GM23338 (cell line): ENCODE data around the gene NPVF. TPM values are rescaled to one million over a fixed set of nuclear protein-coding genes. Genes with fewer than 3 reads are reported as not detected.
A peak's percentile ranks its signal among the peaks of the same experiment; 100 is the strongest.

Experiments
- ATAC-seq: fragments of 200-7000 bp; cut with Tn5 transposase; 3 replicates; pipeline ENCODE4 v1.9.1; 2020
- DNase-seq: peaks from one replicate; pipeline ENCODE4 v3.0.0-alpha.2; 2015; ENCODE audit warnings: low spot score
- H2AFZ ChIP-seq: fragments of 200-600 bp; sonication (generic); 2 replicates; pipeline ENCODE4 v1.8.0; 2016; ENCODE audit warnings: antibody characterized with exemption, mild to moderate bottlenecking, moderate library complexity
- H3F3A ChIP-seq: fragments of 200-600 bp; sonication (generic); replicated peaks from 2 replicates; pipeline ENCODE4 v1.8.0; 2017; ENCODE audit warnings: antibody characterized with exemption, mixed run types, low read depth
- H3K27ac ChIP-seq: fragments of 200-600 bp; sonication (generic); 2 replicates; pipeline ENCODE4 v1.6.1; 2016; ENCODE audit warnings: low read depth
- H3K27me3 ChIP-seq: fragments of 200-600 bp; sonication (generic); 2 replicates; pipeline ENCODE4 v1.8.0; 2016; ENCODE audit warnings: mild to moderate bottlenecking, mixed run types, moderate library complexity; ENCODE audit not compliant: insufficient read depth
- H3K36me3 ChIP-seq: fragments of 200-600 bp; sonication (generic); 2 replicates; pipeline ENCODE4 v1.8.0; 2016; ENCODE audit warnings: mild to moderate bottlenecking; ENCODE audit not compliant: insufficient read depth
- H3K4me1 ChIP-seq: fragments of 200-600 bp; sonication (generic); 2 replicates; pipeline ENCODE4 v1.8.0; 2016; ENCODE audit warnings: mild to moderate bottlenecking, moderate library complexity; ENCODE audit not compliant: insufficient read depth
- H3K4me2 ChIP-seq: fragments of 200-600 bp; sonication (generic); 2 replicates; pipeline ENCODE4 v1.7.1; 2017; ENCODE audit warnings: mixed run types
- H3K4me3 ChIP-seq: fragments of 200-600 bp; sonication (generic); 2 replicates; pipeline ENCODE4 v1.6.1; 2016; ENCODE audit warnings: mixed run types
- H3K79me2 ChIP-seq: fragments of 200-600 bp; sonication (generic); replicated peaks from 2 replicates; pipeline ENCODE4 v1.8.0; 2017; ENCODE audit warnings: mild to moderate bottlenecking; ENCODE audit not compliant: insufficient read depth
- H3K9me2 ChIP-seq: fragments of 200-600 bp; sonication (generic); 2 replicates; pipeline ENCODE4 v1.8.0; 2017; ENCODE audit not compliant: insufficient read depth
- H4K20me1 ChIP-seq: fragments of 200-600 bp; sonication (generic); replicated peaks from 2 replicates; pipeline ENCODE4 v1.8.0; 2017; ENCODE audit warnings: mild to moderate bottlenecking; ENCODE audit not compliant: insufficient read depth
- H3K27ac Mint-ChIP-seq: 2 replicates; pipeline ENCODE4 v1.8.0; 2020; ENCODE audit warnings: inconsistent platforms, mild to moderate bottlenecking, moderate library complexity, mixed read lengths
- H3K27me3 Mint-ChIP-seq: 3 replicates; pipeline ENCODE4 v1.8.0; 2022; ENCODE audit warnings: low read depth, mild to moderate bottlenecking, moderate library complexity, mixed read lengths, inconsistent platforms; ENCODE audit not compliant: insufficient read depth, poor library complexity
- H3K36me3 Mint-ChIP-seq: 3 replicates; pipeline ENCODE4 v1.8.0; 2021; ENCODE audit warnings: low read depth, mild to moderate bottlenecking, inconsistent platforms, moderate library complexity, mixed read lengths
- H3K4me1 Mint-ChIP-seq: 3 replicates; pipeline ENCODE4 v1.8.0; 2020; ENCODE audit warnings: mild to moderate bottlenecking, inconsistent platforms, mixed read lengths
- H3K4me3 Mint-ChIP-seq: 3 replicates; pipeline ENCODE4 v1.8.0; 2021; ENCODE audit warnings: moderate library complexity, mild to moderate bottlenecking, inconsistent platforms, mixed read lengths
- H3K9me3 Mint-ChIP-seq: 3 replicates; pipeline ENCODE4 v1.8.0; 2020; ENCODE audit warnings: moderate library complexity, mild to moderate bottlenecking, inconsistent platforms, mixed read lengths
- CREB1 ChIP-seq: fragments of 250-450 bp; sonication (Bioruptor Pico); IDR thresholded peaks from 2 replicates; pipeline ENCODE4 v1.5.0; 2020; ENCODE audit warnings: low read depth, mild to moderate bottlenecking, moderate library complexity
- EZH2 ChIP-seq: fragments of 200-600 bp; sonication (generic); IDR thresholded peaks from one replicate; pipeline ENCODE4 v1.8.0; 2017; ENCODE audit warnings: antibody characterized with exemption, mild to moderate bottlenecking, low read depth; ENCODE audit not compliant: unreplicated experiment
- EZH2phosphoT487 ChIP-seq: fragments of 200-600 bp; sonication (generic); IDR thresholded peaks from one replicate; pipeline ENCODE4 v1.8.1; 2018; ENCODE audit warnings: antibody characterized with exemption; ENCODE audit not compliant: unreplicated experiment
- JUNB ChIP-seq: IDR thresholded peaks from one replicate; pipeline ENCODE4 v1.6.1; 2016; ENCODE audit warnings: antibody characterized with exemption; ENCODE audit not compliant: unreplicated experiment
- NANOG ChIP-seq: IDR thresholded peaks from 2 replicates; pipeline ENCODE4 v1.6.1; 2016; ENCODE audit warnings: antibody characterized with exemption, borderline replicate concordance
- POLR2AphosphoS5 ChIP-seq: IDR thresholded peaks from 2 replicates; pipeline ENCODE4 v1.6.1; 2016; ENCODE audit warnings: antibody characterized with exemption, low read depth
- STAT1 ChIP-seq: IDR thresholded peaks from one replicate; pipeline ENCODE4 v1.6.1; 2016; ENCODE audit warnings: antibody characterized with exemption; ENCODE audit not compliant: unreplicated experiment
- ZNF114 ChIP-seq: fragments of 250-450 bp; sonication (Bioruptor Pico); IDR thresholded peaks from 2 replicates; pipeline ENCODE4 v1.5.0; 2020; ENCODE audit warnings: mild to moderate bottlenecking, moderate library complexity
- ZNF331 ChIP-seq: fragments of 250-450 bp; sonication (Bioruptor Pico); IDR thresholded peaks from 2 replicates; pipeline ENCODE4 v1.5.0; 2020; ENCODE audit warnings: low read depth, mild to moderate bottlenecking, moderate library complexity
- polyA plus RNA-seq: library from polyadenylated mRNA; unstranded; fragments of >200 nt; fragmentation: Nextera tagmentation; extraction: Ambion mirVana; gene quantifications from 2 replicates; pipeline ENCODE4 v1.2.1, GENCODE V29; 2016
- total RNA-seq: library from RNA; depleted of rRNA; stranded (reverse); fragments of >200 nt; shearing (Covaris generic); gene quantifications from 2 replicates; pipeline ENCODE4 v1.2.3, GENCODE V29; 2014
- TF ChIP-seq, protein P1 (sequence below): IDR thresholded peaks from 2 replicates; pipeline ENCODE4 v1.6.1; 2016; ENCODE audit warnings: antibody characterized with exemption
- TF ChIP-seq, protein P2 (sequence below): fragments of 250-450 bp; sonication (Bioruptor Pico); IDR thresholded peaks from 2 replicates; pipeline ENCODE4 v1.5.0; 2020; ENCODE audit warnings: mild to moderate bottlenecking, moderate library complexity
- TF ChIP-seq, protein P3 (sequence below): IDR thresholded peaks from one replicate; pipeline ENCODE4 v1.6.1; 2018; ENCODE audit warnings: antibody characterized with exemption; ENCODE audit not compliant: unreplicated experiment
- TF ChIP-seq, protein P4 (sequence below), 2 experiments: fragments of 200-600 bp in 1 of 2; sonication (generic) in 1 of 2; conservative IDR thresholded peaks; 2 replicates each; pipeline versions ENCODE4 v1.5.1 to v1.6.1; 2016 to 2017; ENCODE audit warnings: antibody characterized with exemption in 2 of 2, low read depth in 2 of 2, mild to moderate bottlenecking in 2 of 2, moderate library complexity in 1 of 2

The NPVF gene
- total and polyA plus RNA-seq, 2 experiments from 2014 or later, result not detected

DNA sequence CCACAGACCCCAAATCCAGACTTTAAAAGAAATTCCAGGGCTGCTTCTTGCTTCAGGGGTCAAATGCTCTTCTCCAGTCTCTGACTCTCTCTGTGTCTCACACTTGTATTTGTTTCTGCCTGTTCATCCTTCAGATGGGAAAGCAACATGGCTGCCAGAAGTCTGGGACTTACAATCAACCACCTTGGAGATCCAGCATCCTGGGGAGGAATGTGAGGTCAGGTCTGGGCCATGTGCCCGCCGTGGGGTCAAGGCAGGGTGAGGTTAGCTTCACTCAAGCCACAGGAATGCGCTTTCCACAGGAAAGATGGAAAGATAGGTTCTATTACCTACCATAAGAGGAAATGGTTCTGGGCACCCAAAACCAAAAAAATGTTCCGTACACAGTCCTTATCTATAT lies 34.3 kb upstream of the NPVF start:
- no peaks in the 10 kb centered on the region for H3K79me2 ChIP-seq
- no peak overlapping the region for H3K4me2 ChIP-seq
- TF ChIP-seq CREB1 (CRISPR knock-in tag) (no peak), JUNB (no peak), EZH2 (no peak), ZNF331 (CRISPR knock-in tag) (no peak), POLR2AphosphoS5 (no peak), EZH2phosphoT487 (no peak), NANOG (no peak), STAT1 (no peak), ZNF114 (no peak)
- TF ChIP-seq, protein P1, sequence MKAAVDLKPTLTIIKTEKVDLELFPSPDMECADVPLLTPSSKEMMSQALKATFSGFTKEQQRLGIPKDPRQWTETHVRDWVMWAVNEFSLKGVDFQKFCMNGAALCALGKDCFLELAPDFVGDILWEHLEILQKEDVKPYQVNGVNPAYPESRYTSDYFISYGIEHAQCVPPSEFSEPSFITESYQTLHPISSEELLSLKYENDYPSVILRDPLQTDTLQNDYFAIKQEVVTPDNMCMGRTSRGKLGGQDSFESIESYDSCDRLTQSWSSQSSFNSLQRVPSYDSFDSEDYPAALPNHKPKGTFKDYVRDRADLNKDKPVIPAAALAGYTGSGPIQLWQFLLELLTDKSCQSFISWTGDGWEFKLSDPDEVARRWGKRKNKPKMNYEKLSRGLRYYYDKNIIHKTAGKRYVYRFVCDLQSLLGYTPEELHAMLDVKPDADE, result no peak
- TF ChIP-seq, protein P2, sequence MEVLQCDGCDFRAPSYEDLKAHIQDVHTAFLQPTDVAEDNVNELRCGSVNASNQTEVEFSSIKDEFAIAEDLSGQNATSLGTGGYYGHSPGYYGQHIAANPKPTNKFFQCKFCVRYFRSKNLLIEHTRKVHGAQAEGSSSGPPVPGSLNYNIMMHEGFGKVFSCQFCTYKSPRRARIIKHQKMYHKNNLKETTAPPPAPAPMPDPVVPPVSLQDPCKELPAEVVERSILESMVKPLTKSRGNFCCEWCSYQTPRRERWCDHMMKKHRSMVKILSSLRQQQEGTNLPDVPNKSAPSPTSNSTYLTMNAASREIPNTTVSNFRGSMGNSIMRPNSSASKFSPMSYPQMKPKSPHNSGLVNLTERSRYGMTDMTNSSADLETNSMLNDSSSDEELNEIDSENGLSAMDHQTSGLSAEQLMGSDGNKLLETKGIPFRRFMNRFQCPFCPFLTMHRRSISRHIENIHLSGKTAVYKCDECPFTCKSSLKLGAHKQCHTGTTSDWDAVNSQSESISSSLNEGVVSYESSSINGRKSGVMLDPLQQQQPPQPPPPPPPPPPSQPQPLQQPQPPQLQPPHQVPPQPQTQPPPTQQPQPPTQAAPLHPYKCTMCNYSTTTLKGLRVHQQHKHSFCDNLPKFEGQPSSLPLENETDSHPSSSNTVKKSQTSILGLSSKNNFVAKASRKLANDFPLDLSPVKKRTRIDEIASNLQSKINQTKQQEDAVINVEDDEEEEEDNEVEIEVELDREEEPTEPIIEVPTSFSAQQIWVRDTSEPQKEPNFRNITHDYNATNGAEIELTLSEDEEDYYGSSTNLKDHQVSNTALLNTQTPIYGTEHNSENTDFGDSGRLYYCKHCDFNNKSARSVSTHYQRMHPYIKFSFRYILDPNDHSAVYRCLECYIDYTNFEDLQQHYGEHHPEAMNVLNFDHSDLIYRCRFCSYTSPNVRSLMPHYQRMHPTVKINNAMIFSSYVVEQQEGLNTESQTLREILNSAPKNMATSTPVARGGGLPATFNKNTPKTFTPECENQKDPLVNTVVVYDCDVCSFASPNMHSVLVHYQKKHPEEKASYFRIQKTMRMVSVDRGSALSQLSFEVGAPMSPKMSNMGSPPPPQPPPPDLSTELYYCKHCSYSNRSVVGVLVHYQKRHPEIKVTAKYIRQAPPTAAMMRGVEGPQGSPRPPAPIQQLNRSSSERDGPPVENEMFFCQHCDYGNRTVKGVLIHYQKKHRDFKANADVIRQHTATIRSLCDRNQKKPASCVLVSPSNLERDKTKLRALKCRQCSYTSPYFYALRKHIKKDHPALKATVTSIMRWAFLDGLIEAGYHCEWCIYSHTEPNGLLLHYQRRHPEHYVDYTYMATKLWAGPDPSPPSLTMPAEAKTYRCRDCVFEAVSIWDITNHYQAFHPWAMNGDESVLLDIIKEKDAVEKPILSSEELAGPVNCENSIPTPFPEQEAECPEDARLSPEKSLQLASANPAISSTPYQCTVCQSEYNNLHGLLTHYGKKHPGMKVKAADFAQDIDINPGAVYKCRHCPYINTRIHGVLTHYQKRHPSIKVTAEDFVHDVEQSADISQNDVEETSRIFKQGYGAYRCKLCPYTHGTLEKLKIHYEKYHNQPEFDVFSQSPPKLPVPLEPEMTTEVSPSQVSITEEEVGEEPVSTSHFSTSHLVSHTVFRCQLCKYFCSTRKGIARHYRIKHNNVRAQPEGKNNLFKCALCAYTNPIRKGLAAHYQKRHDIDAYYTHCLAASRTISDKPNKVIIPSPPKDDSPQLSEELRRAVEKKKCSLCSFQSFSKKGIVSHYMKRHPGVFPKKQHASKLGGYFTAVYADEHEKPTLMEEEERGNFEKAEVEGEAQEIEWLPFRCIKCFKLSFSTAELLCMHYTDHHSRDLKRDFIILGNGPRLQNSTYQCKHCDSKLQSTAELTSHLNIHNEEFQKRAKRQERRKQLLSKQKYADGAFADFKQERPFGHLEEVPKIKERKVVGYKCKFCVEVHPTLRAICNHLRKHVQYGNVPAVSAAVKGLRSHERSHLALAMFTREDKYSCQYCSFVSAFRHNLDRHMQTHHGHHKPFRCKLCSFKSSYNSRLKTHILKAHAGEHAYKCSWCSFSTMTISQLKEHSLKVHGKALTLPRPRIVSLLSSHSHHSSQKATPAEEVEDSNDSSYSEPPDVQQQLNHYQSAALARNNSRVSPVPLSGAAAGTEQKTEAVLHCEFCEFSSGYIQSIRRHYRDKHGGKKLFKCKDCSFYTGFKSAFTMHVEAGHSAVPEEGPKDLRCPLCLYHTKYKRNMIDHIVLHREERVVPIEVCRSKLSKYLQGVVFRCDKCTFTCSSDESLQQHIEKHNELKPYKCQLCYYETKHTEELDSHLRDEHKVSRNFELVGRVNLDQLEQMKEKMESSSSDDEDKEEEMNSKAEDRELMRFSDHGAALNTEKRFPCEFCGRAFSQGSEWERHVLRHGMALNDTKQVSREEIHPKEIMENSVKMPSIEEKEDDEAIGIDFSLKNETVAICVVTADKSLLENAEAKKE (CRISPR knock-in tag), result no peak
- TF ChIP-seq, protein P3, sequence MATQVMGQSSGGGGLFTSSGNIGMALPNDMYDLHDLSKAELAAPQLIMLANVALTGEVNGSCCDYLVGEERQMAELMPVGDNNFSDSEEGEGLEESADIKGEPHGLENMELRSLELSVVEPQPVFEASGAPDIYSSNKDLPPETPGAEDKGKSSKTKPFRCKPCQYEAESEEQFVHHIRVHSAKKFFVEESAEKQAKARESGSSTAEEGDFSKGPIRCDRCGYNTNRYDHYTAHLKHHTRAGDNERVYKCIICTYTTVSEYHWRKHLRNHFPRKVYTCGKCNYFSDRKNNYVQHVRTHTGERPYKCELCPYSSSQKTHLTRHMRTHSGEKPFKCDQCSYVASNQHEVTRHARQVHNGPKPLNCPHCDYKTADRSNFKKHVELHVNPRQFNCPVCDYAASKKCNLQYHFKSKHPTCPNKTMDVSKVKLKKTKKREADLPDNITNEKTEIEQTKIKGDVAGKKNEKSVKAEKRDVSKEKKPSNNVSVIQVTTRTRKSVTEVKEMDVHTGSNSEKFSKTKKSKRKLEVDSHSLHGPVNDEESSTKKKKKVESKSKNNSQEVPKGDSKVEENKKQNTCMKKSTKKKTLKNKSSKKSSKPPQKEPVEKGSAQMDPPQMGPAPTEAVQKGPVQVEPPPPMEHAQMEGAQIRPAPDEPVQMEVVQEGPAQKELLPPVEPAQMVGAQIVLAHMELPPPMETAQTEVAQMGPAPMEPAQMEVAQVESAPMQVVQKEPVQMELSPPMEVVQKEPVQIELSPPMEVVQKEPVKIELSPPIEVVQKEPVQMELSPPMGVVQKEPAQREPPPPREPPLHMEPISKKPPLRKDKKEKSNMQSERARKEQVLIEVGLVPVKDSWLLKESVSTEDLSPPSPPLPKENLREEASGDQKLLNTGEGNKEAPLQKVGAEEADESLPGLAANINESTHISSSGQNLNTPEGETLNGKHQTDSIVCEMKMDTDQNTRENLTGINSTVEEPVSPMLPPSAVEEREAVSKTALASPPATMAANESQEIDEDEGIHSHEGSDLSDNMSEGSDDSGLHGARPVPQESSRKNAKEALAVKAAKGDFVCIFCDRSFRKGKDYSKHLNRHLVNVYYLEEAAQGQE, result no peak
- TF ChIP-seq, protein P4, sequence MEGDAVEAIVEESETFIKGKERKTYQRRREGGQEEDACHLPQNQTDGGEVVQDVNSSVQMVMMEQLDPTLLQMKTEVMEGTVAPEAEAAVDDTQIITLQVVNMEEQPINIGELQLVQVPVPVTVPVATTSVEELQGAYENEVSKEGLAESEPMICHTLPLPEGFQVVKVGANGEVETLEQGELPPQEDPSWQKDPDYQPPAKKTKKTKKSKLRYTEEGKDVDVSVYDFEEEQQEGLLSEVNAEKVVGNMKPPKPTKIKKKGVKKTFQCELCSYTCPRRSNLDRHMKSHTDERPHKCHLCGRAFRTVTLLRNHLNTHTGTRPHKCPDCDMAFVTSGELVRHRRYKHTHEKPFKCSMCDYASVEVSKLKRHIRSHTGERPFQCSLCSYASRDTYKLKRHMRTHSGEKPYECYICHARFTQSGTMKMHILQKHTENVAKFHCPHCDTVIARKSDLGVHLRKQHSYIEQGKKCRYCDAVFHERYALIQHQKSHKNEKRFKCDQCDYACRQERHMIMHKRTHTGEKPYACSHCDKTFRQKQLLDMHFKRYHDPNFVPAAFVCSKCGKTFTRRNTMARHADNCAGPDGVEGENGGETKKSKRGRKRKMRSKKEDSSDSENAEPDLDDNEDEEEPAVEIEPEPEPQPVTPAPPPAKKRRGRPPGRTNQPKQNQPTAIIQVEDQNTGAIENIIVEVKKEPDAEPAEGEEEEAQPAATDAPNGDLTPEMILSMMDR (conservative IDR thresholded peaks at IDR 0.05; ENCODE audit: low read depth in 2 of 2), result no peak
- no peak for DNase-seq
- H3K4me1 ChIP-seq, result no peaks in the 10 kb centered on the region
- Mint-ChIP-seq H3K36me3 (no peaks in the 10 kb centered on the region), H3K9me3 (no peaks in the 10 kb centered on the region), H3K4me3 (no peak overlapping the region), H3K27ac (no peak overlapping the region), H3K4me1 (no peaks in the 10 kb centered on the region), H3K27me3 (no peaks in the 10 kb centered on the region)
- H3K36me3 ChIP-seq, result no peaks in the 10 kb centered on the region
- no peak for ATAC-seq
- no peaks in the 10 kb centered on the region for H4K20me1 ChIP-seq
- no peak overlapping the region for H3K4me3 ChIP-seq
- H3K27ac ChIP-seq, result no peak overlapping the region
- H3F3A ChIP-seq, result no peaks in the 10 kb centered on the region
- peak overlapping the region; percentile 67; the same call in 1 of the 2 replicates for H2AFZ ChIP-seq
- no peaks in the 10 kb centered on the region for H3K9me2 ChIP-seq
- no peaks in the 10 kb centered on the region for H3K27me3 ChIP-seq
